HG02870 (cell line): ENCODE data around the gene DAPP1.
"Not testable (repeated sequence)": the region's sequence is repeated elsewhere in the genome, so short reads cannot be mapped to it uniquely, and the experiment has no call there.

Experiments
- ATAC-seq: cut with Tn5 transposase; IDR thresholded peaks from one replicate; pipeline ENCODE4 v1.9.1; 2021; ENCODE audit warnings: mild to moderate bottlenecking, moderate library complexity; ENCODE audit not compliant: unreplicated experiment

Gene DAPP1, protein sequence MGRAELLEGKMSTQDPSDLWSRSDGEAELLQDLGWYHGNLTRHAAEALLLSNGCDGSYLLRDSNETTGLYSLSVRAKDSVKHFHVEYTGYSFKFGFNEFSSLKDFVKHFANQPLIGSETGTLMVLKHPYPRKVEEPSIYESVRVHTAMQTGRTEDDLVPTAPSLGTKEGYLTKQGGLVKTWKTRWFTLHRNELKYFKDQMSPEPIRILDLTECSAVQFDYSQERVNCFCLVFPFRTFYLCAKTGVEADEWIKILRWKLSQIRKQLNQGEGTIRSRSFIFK

GRCh38 chr4:99816545-99817308 is at the start of gene DAPP1:
DAPP1 (plus strand) TSS chr4:99816827; CDS start chr4:99816914, 87 bp downstream.
- peak; percentile 93 for ATAC-seq

DNA sequence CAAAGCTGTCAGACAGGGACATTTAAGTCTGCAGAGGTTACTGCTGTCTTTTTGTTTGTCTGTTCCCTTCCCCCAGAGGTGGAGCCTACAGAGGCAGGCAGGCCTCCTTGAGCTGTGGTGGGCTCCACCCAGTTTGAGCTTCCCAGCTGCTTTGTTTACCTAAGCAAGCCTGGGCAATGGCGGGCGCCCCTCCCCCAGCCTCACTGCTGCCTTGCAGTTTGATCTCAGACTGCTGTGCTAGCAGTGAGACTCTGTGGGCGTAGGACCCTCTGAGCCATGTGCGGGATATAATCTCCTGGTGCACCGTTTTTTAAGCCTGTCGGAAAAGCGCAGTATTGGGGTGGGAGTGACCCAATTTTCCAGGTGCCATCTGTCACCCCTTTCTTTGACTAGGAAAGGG is 45.8 kb upstream of the DAPP1 start:
- not testable (repeated sequence) for ATAC-seq

GRCh38 chr4:99783940-99784339 is 32.7 kb upstream of the DAPP1 start:
- ATAC-seq: no peak

GRCh38 chr4:99784842-99785241 is 31.8 kb upstream of the DAPP1 start:
- no peak for ATAC-seq

GRCh38 chr4:99790796-99791617 is 25.6 kb upstream of the DAPP1 start:
- ATAC-seq: no peak

GRCh38 chr4:99800332-99801004 is 16.2 kb upstream of the DAPP1 start:
- ATAC-seq: no peak

GRCh38 chr4:99801005-99801699 is 15.5 kb upstream of the DAPP1 start:
- no peak for ATAC-seq

- ATAC-seq: no peak
Observed at GRCh38 chr4:99803566-99804101, 13.0 kb upstream of the DAPP1 start.

DNA sequence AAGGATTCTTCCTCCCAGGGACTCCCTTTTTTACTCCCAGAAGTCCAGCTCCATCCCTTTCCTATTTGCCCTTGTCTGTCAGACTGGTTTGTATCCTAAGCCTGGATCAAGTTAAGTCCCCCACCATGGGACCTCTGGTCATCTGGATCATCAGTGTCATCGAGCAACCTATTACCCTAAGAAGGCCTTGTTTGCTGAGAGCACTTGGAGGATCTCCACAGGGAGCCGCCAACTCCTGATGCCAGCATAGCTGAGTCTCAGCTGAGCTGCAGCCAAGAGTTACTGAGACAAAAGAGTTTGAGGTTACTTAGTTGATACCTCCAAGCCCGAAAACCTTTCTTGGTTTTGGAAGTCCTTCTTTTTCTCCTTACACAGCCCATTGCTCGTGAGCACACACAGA is 10.1 kb upstream of the DAPP1 start:
- ATAC-seq: no peak

GRCh38 chr4:99807666-99808065 is 9.0 kb upstream of the DAPP1 start:
- ATAC-seq: no peak

- peak; percentile 81 for ATAC-seq
Observed at GRCh38 chr4:99808260-99808857, 8.3 kb upstream of the DAPP1 start.

DNA sequence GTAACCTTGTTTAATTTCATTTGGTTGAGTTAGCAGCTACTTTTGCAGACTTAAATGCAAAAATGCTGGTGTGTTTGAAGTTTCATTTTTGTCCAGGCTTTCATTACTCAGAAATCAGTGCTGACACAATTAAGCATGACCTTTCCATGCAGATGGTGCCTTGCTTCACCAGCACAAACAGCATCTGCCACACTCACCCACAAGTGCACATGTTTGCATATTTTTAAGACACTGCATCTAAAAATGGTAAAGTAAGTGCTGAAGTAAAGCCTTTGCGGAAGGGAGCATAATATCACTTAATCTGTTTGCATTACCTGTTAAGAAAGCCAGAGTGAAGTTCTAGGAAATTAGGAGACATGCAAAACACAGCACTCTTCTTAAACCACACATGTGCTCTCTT is 7.3 kb upstream of the DAPP1 start:
- ATAC-seq: no peak

DNA sequence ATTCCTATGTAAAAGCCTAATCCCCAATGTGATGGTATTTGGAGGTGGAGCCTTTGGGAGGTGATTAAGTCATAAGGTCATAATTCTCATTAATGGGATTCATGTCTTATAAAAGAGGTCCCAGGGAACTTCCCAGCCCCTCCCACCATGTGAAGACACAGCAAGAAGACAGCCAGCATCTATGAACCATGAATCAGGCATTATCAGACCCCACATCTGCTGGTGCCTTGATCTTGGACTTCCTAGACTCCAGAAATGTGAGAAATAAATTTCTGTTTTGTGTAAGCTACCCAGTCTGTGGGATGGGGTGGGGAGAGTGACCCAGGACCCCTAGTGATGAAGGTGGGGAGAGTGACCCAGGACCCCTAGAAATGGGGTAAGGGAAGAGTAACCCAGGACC is 6.1 kb upstream of the DAPP1 start:
- ATAC-seq: no peak

- ATAC-seq: no peak
Observed at GRCh38 chr4:99811117-99811516, 5.5 kb upstream of the DAPP1 start.

GRCh38 chr4:99811850-99812249 is 4.8 kb upstream of the DAPP1 start:
- no peak for ATAC-seq

DNA sequence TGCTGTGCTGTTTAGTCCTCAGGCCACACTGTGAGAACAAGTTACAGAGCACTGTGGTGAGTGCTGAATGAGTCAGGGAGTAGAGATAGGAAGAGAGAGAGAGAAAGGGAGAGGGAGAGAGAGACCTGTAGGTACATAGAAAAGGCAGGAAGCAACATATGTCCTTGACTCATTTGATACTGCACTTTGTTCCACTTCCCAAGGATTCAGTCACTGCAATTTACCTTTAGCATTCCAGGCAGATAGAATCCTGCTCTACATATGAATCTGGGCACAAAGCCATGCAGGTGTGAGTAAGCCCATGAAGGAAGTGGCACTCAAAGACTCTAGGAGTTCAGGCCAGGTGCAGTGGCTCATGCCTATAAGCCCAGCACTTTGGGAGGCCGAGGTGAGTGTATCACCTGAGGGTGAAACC is 1.0 kb upstream of the DAPP1 start:
- no peak for ATAC-seq

GRCh38 chr4:99817309-99817890 is 773 bp downstream of the DAPP1 start:
- no peak for ATAC-seq

DNA sequence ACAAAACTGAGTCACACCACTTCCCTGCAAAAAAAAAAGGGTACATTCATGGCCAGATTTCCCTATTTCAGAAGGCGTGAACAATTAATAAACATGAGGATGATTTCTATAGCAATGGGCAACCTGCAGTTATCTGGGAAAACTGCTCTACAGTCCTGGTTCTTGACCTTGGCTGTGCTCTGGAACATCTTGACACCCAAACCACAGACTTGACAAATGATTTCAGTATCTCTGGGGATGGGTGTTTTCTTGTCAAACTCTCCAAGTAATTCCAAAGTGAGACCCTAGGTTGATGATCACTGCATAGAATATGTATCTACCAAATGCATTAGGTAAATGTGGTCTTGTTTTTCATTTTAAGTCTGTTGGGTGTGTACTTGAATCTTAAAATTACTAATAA is 2.0 kb downstream of the DAPP1 start:
- no peak for ATAC-seq

DNA sequence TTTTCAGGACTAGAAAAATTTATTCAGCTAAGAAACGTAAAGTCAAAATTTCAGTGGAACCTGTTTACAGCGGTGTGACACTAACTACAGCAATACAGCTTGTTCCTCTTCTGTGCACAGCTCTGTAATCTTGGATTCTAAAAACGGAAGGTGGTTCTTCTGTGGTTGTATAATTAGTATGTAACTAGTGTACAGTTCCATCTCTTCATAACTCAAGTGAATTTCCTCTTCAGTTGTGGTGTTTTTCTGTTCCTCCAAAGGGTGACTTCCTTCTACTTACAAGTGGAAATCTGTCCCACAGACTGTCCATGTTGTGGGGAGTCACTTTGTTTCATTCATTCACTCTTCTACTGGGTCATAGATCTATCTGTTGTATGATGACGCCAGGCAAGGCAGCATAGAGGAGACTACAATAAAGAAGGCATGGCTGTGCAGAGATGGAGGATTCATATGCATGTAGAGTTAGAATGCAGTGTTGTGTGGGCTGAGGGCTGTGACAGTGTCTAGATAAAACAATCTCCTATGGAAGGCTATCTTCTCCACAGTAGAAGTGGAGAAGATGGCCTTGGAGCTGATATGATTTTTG is 5.4 kb downstream of the DAPP1 start:
- peak; percentile 85 for ATAC-seq
